HFF-Myc (cell line): ENCODE measurements around the gene RABL6.
"Not testable (repeated sequence)": the region's sequence is repeated elsewhere in the genome, so short reads cannot be mapped to it uniquely, and the experiment has no call there.

ENCODE experiments used
- DNase-seq: peaks from one replicate; pipeline ENCODE4 v3.0.0-alpha.2; 2011; ENCODE audit warnings: low read depth; ENCODE audit errors: extremely low read depth
- H3K4me3 ChIP-seq: replicated peaks from 2 replicates; pipeline ENCODE4 v1.5.1; 2011; ENCODE audit warnings: low read depth, mild to moderate bottlenecking, control low read depth, low read length
- TF ChIP-seq, protein P1 (sequence below): IDR thresholded peaks from 2 replicates; pipeline ENCODE4 v1.5.1; 2012; ENCODE audit warnings: mild to moderate bottlenecking, low read depth, low read length, control low read depth; ENCODE audit errors: missing control alignments

RABL6 gene

GRCh38 chr9:136798708-136799078 lies 9.1 kb upstream of the RABL6 start:
- no peak for DNase-seq
- H3K4me3 ChIP-seq: no peak overlapping the region
- TF ChIP-seq, protein P1, sequence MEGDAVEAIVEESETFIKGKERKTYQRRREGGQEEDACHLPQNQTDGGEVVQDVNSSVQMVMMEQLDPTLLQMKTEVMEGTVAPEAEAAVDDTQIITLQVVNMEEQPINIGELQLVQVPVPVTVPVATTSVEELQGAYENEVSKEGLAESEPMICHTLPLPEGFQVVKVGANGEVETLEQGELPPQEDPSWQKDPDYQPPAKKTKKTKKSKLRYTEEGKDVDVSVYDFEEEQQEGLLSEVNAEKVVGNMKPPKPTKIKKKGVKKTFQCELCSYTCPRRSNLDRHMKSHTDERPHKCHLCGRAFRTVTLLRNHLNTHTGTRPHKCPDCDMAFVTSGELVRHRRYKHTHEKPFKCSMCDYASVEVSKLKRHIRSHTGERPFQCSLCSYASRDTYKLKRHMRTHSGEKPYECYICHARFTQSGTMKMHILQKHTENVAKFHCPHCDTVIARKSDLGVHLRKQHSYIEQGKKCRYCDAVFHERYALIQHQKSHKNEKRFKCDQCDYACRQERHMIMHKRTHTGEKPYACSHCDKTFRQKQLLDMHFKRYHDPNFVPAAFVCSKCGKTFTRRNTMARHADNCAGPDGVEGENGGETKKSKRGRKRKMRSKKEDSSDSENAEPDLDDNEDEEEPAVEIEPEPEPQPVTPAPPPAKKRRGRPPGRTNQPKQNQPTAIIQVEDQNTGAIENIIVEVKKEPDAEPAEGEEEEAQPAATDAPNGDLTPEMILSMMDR: no peak

GRCh38 chr9:136799079-136799853 lies 8.5 kb upstream of the RABL6 start:
- H3K4me3 ChIP-seq: no peak overlapping the region
- TF ChIP-seq, protein P1: no peak
- DNase-seq: no peak

GRCh38 chr9:136799854-136800657 lies 7.7 kb upstream of the RABL6 start:
- TF ChIP-seq, protein P1: no peak
- H3K4me3 ChIP-seq: peak overlapping the region; percentile 35
- DNase-seq: no peak

- H3K4me3 ChIP-seq: no peak overlapping the region
- TF ChIP-seq, protein P1: no peak
- no peak for DNase-seq
These were observed 5.4 kb upstream of the RABL6 start for GRCh38 chr9:136802321-136802720.

GRCh38 chr9:136803009-136803550 lies 4.7 kb upstream of the RABL6 start:
- DNase-seq: not testable (repeated sequence)

GRCh38 chr9:136803551-136804508 lies 3.9 kb upstream of the RABL6 start:
- no peak overlapping the region for H3K4me3 ChIP-seq
- DNase-seq: no peak

More at GRCh38 chr9:136803009-136803550, 4.7 kb upstream of the RABL6 start:
- not testable (repeated sequence) for H3K4me3 ChIP-seq

More at GRCh38 chr9:136803551-136804508, 3.9 kb upstream of the RABL6 start:
- TF ChIP-seq, protein P1: no peak
